ENCODE results near the gene HDHD5.
"Not testable (repeated sequence)": the region's sequence is repeated elsewhere in the genome, so short reads cannot be mapped to it uniquely, and the experiment has no call there.

DNA sequence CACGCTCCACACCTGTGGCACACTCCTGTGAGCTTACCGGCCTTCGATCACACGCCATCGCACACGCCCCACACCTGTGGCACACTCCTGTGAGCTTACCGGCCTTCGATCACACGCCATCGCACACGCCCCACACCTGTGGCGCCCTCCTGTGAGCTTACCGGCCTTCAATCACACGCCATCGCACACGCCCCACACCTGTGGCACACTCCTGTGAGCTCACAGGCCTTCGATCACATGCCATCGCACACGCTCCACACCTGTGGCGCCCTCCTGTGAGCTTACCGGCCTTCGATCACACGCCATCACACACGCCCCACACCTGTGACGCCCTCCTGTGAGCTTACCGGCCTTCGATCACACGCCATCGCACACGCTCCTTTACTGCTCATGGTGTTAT lies 11.6 kb downstream of the HDHD5 start:
- TF ChIP-seq, protein P1, sequence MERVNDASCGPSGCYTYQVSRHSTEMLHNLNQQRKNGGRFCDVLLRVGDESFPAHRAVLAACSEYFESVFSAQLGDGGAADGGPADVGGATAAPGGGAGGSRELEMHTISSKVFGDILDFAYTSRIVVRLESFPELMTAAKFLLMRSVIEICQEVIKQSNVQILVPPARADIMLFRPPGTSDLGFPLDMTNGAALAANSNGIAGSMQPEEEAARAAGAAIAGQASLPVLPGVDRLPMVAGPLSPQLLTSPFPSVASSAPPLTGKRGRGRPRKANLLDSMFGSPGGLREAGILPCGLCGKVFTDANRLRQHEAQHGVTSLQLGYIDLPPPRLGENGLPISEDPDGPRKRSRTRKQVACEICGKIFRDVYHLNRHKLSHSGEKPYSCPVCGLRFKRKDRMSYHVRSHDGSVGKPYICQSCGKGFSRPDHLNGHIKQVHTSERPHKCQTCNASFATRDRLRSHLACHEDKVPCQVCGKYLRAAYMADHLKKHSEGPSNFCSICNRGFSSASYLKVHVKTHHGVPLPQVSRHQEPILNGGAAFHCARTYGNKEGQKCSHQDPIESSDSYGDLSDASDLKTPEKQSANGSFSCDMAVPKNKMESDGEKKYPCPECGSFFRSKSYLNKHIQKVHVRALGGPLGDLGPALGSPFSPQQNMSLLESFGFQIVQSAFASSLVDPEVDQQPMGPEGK (CRISPR knock-in tag; IDR thresholded peaks at IDR 0.05; ENCODE audit: borderline replicate concordance): not testable (repeated sequence)
- TF ChIP-seq RARB (CRISPR knock-in tag; IDR thresholded peaks at IDR 0.05); ZFP3 (CRISPR knock-in tag; IDR thresholded peaks at IDR 0.05); ZC3H10 (CRISPR knock-in tag; IDR thresholded peaks at IDR 0.05); ZNF8 (CRISPR knock-in tag; IDR thresholded peaks at IDR 0.05); ZNF70 (CRISPR knock-in tag; IDR thresholded peaks at IDR 0.05); TCF4 (CRISPR knock-in tag; IDR thresholded peaks at IDR 0.05; ENCODE audit: borderline replicate concordance); CSDC2 (CRISPR knock-in tag; IDR thresholded peaks at IDR 0.05); ARNTL (CRISPR knock-in tag; IDR thresholded peaks at IDR 0.05; ENCODE audit: borderline replicate concordance, low read depth); ISL1 (CRISPR knock-in tag; IDR thresholded peaks at IDR 0.05): not testable (repeated sequence)
